ENCODE measurements around the gene CD1D.
"Not testable (repeated sequence)": the region's sequence is repeated elsewhere in the genome, so short reads cannot be mapped to it uniquely, and the experiment has no call there.

CD1D gene

GRCh38 chr1:158180741-158181576, at the start of gene CD1D:
Gene CD1D (plus strand): TSS chr1:158180895. CDS start chr1:158181102, 207 bp downstream.
- peak; percentile 44 for DNase-seq

- no peak for DNase-seq
These were observed 49.5 kb upstream of the CD1D start for GRCh38 chr1:158131217-158131616.

GRCh38 chr1:158140764-158141192, 39.9 kb upstream of the CD1D start:
- no peak for DNase-seq

GRCh38 chr1:158145173-158145719, 35.4 kb upstream of the CD1D start:
- no peak for DNase-seq

GRCh38 chr1:158146165-158146564, 34.5 kb upstream of the CD1D start:
- no peak for DNase-seq

- no peak for DNase-seq
These were observed 34.0 kb upstream of the CD1D start for GRCh38 chr1:158146739-158147138.

GRCh38 chr1:158147401-158147800, 33.3 kb upstream of the CD1D start:
- no peak for DNase-seq

- DNase-seq: no peak
These were observed 32.8 kb upstream of the CD1D start for GRCh38 chr1:158147869-158148268.

- no peak for DNase-seq
These were observed 32.2 kb upstream of the CD1D start for GRCh38 chr1:158148468-158148867.

GRCh38 chr1:158149175-158149574, 31.5 kb upstream of the CD1D start:
- DNase-seq: no peak

GRCh38 chr1:158149577-158150269, 31.0 kb upstream of the CD1D start:
- DNase-seq: peak; percentile 80

- no peak for DNase-seq
These were observed 30.2 kb upstream of the CD1D start for GRCh38 chr1:158150523-158150922.

- no peak for DNase-seq
These were observed 27.5 kb upstream of the CD1D start for GRCh38 chr1:158153179-158153578.

- DNase-seq: no peak
These were observed 26.8 kb upstream of the CD1D start for GRCh38 chr1:158153746-158154444.

- DNase-seq: no peak
These were observed 26.2 kb upstream of the CD1D start for GRCh38 chr1:158154501-158154900.

- DNase-seq: no peak
These were observed 25.0 kb upstream of the CD1D start for GRCh38 chr1:158155673-158156072.

- DNase-seq: no peak
These were observed 21.1 kb upstream of the CD1D start for GRCh38 chr1:158159597-158159996.

GRCh38 chr1:158161446-158161845, 19.2 kb upstream of the CD1D start:
- DNase-seq: no peak

GRCh38 chr1:158163000-158163947, 17.4 kb upstream of the CD1D start:
- no peak for DNase-seq

- DNase-seq: no peak
These were observed 11.6 kb upstream of the CD1D start for GRCh38 chr1:158169105-158169504.

- DNase-seq: not testable (repeated sequence)
These were observed 4.8 kb upstream of the CD1D start for GRCh38 chr1:158175915-158176314.

- DNase-seq: no peak
These were observed 4.3 kb upstream of the CD1D start for GRCh38 chr1:158176399-158176798.

Data from NCI-H510A treated with DMSO at 0.1 percent for 48 hours (cell line).